CD4-positive, alpha-beta T cell treated with Interleukin-15 for 4 hours (primary cell): Measurements from ENCODE around the gene CNIH2.

Experiments
- DNase-seq: peaks from one replicate; pipeline ENCODE4 v3.0.0-alpha.2; 2020; ENCODE audit warnings: low spot score

Gene CNIH2

GRCh38 chr11:66331542-66332370, 53.8 kb downstream of the CNIH2 start:
- DNase-seq, result no peak

DNA sequence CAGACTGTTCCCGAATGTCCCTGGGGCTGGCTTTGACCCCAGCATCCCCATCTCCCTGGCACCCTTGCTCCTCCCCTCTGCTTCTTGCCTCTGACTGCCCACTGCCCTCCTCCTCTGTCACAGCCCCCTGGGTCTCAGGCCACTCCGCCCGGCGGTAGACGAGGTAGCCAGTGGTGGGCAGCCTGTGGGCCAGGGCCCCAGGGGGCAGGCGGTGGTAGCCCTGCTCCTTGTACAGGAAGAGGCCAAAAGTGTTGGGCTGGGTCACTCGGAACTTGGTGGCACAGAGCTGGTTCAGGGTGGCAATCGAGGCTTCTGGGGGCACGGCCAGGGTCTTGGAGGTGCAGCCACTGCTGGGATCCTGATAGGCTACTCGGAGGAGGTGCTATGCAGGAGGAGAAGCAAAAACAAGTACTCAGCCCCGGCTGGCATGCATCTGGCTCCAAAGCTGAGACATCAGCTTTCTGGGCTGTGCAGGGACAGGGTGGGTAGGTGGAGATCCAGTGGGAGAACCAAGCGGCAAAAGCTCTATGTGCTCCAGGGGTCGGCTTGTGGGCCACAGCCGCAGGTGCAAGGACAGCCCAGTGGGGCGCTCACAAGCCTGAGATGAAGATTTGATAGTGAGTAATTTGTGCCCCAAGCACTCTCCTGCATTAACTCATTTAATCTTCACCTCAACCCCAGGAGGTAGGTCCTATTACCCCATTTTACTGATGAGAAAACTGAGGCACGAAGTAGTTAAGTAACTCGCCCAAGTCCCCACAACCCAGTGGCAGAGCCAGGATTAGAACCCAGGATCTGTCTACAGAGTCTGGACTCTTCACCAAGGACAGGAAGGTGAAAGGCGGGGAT, 54.6 kb downstream of the CNIH2 start:
- no peak for DNase-seq

DNA sequence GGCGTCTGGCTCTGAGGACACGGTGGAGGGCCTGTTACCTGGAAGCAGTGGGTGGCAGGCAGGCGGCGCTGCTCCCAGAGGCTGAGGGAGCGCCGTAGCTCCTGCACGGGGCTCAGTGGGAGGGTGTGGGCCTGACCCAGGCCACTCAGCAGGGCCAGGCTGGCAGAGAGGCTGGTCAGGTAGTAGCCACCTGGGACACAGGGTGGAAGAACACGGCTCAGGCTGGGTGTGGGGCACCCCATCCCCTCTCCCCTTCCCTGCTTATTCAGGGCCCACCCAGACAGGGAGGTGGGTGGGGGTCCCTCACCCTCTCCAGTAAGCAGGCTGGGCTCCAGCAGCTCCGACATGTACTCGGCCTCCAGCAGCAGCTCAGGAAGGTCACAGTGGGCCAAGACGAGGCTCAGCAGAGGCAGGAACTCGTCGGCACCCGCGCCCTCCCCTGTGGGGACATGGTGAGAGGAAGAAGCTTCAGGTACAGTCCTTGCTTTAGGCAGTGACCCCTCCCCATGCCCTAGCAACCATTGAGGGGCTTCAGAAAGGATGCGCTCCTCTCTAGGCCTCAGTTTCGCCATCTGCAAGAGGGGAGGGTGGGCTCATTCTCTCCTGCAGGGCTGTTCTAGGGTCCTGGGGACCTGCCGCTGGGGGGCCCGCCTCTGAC, 55.4 kb downstream of the CNIH2 start:
- no peak for DNase-seq
